ENCODE data around the gene TTLL8.
"Not testable (repeated sequence)": the region's sequence is repeated elsewhere in the genome, so short reads cannot be mapped to it uniquely, and the experiment has no call there.

The TTLL8 gene

GRCh38 chr22:50087646-50088045 lies 29.5 kb upstream of the TTLL8 start:
- TF ChIP-seq, protein P1, sequence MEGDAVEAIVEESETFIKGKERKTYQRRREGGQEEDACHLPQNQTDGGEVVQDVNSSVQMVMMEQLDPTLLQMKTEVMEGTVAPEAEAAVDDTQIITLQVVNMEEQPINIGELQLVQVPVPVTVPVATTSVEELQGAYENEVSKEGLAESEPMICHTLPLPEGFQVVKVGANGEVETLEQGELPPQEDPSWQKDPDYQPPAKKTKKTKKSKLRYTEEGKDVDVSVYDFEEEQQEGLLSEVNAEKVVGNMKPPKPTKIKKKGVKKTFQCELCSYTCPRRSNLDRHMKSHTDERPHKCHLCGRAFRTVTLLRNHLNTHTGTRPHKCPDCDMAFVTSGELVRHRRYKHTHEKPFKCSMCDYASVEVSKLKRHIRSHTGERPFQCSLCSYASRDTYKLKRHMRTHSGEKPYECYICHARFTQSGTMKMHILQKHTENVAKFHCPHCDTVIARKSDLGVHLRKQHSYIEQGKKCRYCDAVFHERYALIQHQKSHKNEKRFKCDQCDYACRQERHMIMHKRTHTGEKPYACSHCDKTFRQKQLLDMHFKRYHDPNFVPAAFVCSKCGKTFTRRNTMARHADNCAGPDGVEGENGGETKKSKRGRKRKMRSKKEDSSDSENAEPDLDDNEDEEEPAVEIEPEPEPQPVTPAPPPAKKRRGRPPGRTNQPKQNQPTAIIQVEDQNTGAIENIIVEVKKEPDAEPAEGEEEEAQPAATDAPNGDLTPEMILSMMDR (IDR thresholded peaks at IDR 0.05; ENCODE audit: extremely low read depth, missing control alignments) = no peak
- no peak for DNase-seq (ENCODE audit: low spot score)

- not testable (repeated sequence) for DNase-seq (ENCODE audit: low spot score)
Measured at GRCh38 chr22:50086975-50087374, 28.9 kb upstream of the TTLL8 start.

DNA sequence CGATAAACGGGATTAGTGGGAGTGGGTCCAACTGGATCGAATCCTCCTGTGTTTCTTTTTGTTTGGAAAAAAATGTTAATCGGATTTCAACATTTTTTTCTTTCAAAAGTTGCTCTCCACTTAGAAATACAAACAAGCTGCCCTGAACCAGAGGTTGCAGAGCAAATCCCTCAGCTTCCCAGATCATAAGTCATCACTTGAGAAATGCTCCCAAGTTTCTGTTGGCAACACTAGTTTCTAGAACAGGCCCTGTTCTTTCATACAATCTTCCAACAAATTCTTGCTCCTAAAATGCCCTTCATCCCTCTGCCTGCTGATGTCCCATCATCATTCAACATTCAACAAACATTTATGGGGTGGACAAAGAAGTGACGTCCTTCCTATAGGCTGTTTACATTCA lies 28.4 kb upstream of the TTLL8 start:
- TF ChIP-seq, protein P1 (IDR thresholded peaks at IDR 0.05; ENCODE audit: extremely low read depth, missing control alignments) = no peak
- no peak for DNase-seq (ENCODE audit: low spot score)

DNA sequence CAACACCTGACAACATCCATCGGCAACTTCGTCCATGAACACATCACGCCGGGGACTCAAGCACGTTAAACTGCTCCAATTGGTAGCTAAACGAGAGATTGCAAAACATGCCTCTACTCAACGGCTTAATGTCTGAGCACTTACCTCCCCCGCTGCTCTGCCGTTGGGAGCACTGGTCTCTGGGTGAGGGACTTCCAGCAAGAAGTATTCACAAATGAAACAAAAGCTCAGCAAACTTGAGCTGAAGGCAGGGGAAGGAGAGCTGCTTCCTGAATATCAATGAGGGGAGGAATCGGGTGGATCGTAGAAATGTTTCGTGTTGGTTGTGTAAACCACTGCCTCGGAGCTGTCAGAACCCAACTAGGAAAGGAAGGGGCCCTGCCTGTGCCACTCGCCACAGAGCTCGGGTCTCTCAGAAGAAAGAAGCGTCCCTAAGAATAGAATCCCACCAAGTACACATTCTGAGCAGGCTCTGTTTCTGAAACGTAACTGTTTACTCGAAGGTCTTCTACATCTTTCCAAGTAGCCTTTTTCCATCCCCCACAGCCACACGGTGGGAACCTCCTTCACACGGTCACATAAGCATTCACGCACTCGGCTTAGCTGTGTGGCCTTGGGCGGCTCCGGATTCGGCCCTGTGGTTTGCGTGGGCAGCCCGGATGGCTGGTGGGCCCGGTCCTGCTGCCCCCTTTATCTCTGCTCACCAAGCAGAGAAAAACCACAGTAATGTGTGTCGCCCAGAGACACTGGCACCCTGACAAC lies 27.3 kb upstream of the TTLL8 start, which contains the start of gene MLC1:
Gene MLC1 (minus strand): TSS at position 216 of the 762 bp plus-strand sequence. CDS start 524 bp downstream, outside the sequence.
- TF ChIP-seq, protein P1 (IDR thresholded peaks at IDR 0.05; ENCODE audit: extremely low read depth, missing control alignments) = no peak
- DNase-seq (ENCODE audit: low spot score) = peak; percentile 53

GRCh38 chr22:50084614-50085021 lies 26.5 kb upstream of the TTLL8 start:
- peak; percentile 22 for DNase-seq (ENCODE audit: low spot score)
- TF ChIP-seq, protein P1 (IDR thresholded peaks at IDR 0.05; ENCODE audit: extremely low read depth, missing control alignments) = no peak

DNA sequence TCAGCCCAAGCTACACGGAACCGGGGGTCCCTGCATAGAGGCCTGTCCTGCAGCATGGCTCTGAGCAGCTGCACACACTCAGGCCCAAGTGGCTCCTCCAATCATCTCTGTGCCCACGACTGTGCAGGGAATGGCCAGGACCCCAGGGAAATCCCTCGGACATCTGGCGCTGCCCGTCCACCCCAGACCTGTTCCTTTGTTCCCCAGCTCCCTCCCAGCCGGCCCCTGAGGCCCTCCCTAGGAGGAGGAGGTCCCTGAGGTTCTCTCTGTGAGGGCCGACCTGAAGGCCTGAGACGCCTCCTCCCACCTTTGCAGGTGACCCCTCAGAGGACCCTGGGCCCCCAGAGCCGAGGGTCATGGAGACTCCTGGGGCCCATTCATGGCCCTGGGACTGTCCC lies 26.0 kb upstream of the TTLL8 start:
- TF ChIP-seq, protein P1 (IDR thresholded peaks at IDR 0.05; ENCODE audit: extremely low read depth, missing control alignments) = no peak
- no peak for DNase-seq (ENCODE audit: low spot score)

- TF ChIP-seq, protein P1 (IDR thresholded peaks at IDR 0.05; ENCODE audit: extremely low read depth, missing control alignments) = no peak
- DNase-seq (ENCODE audit: low spot score) = no peak
Measured at GRCh38 chr22:50083462-50084079, 25.5 kb upstream of the TTLL8 start.
